Epithelial cell of proximal tubule (primary cell): ENCODE data around the gene SCARF1. TPM values are rescaled to one million over a fixed set of nuclear protein-coding genes. Genes with fewer than 3 reads are reported as not detected.

Experiments used
- DNase-seq: peaks from one replicate; pipeline ENCODE4 v3.0.0-alpha.2; 2011; ENCODE audit warnings: low read depth
- H3K4me3 ChIP-seq: 2 replicates; pipeline ENCODE4 v1.5.1; 2011; ENCODE audit warnings: low read depth, mild to moderate bottlenecking, low read length
- total RNA-seq: library from RNA; depleted of rRNA; stranded (reverse); fragments of >200 nt; gene quantifications from 2 replicates; pipeline ENCODE4 v1.2.3, GENCODE V29; 2015
- TF ChIP-seq, protein P1 (sequence below): conservative IDR thresholded peaks from 2 replicates; pipeline ENCODE4 v1.5.1; 2012; ENCODE audit warnings: low read depth, mild to moderate bottlenecking, low read length

The SCARF1 gene
- total RNA-seq, 1 donor from 2014 or later, result 14.5 TPM

- DNase-seq, result peak; percentile 52
- TF ChIP-seq, protein P1, sequence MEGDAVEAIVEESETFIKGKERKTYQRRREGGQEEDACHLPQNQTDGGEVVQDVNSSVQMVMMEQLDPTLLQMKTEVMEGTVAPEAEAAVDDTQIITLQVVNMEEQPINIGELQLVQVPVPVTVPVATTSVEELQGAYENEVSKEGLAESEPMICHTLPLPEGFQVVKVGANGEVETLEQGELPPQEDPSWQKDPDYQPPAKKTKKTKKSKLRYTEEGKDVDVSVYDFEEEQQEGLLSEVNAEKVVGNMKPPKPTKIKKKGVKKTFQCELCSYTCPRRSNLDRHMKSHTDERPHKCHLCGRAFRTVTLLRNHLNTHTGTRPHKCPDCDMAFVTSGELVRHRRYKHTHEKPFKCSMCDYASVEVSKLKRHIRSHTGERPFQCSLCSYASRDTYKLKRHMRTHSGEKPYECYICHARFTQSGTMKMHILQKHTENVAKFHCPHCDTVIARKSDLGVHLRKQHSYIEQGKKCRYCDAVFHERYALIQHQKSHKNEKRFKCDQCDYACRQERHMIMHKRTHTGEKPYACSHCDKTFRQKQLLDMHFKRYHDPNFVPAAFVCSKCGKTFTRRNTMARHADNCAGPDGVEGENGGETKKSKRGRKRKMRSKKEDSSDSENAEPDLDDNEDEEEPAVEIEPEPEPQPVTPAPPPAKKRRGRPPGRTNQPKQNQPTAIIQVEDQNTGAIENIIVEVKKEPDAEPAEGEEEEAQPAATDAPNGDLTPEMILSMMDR, result peak; percentile 34
- H3K4me3 ChIP-seq, result peak overlapping the region; percentile 19
Measured at GRCh38 chr17:1617620-1618174, 27.8 kb downstream of the SCARF1 start.

GRCh38 chr17:1616101-1616500 lies 29.4 kb downstream of the SCARF1 start:
- no peak overlapping the region for H3K4me3 ChIP-seq
- no peak for DNase-seq
- TF ChIP-seq, protein P1, result no peak

DNA sequence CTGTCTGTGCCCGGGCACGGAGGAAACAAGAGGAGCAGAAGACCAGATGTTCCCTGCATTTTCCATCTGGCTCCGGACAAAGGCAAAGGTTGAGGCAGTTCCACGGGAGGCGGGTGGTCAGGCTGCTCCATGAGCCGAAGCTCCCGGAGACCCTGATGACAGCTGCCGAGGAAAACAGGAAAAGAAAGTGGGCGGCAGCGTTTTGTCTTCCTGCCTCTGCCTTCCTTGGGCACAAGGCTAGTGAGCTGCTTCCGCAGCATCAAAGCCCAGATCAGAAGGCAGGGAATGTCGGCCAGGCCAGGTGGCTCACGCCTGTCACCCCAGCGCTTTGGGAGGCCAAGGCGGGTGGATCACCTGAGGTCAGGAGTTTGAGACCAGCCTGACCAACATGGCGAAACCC lies 33.1 kb downstream of the SCARF1 start:
- H3K4me3 ChIP-seq, result no peak overlapping the region
- TF ChIP-seq, protein P1, result no peak
- no peak for DNase-seq

DNA sequence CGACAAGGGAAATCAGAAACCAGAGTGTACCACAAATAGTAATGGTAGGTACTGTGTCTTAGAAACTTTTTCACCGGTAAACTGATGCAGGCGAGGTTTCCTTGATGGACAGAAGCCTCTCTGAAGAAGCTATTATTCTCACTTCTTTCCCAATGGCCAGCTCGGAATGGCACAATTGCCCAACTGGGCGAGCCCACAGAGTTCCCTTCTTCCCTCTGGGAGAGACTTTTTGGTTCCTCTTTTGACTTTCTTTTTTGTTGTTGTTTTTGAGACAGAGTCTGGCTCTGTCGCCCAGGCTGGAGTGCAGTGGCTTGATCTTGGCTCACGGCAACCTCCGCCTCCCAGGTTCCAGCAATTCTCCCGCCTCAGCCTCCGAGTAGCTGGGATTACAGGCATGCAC lies 33.8 kb downstream of the SCARF1 start:
- TF ChIP-seq, protein P1, result no peak
- no peak overlapping the region for H3K4me3 ChIP-seq
- DNase-seq, result no peak

GRCh38 chr17:1608676-1609075 lies 36.9 kb downstream of the SCARF1 start:
- DNase-seq, result no peak
- no peak overlapping the region for H3K4me3 ChIP-seq
- TF ChIP-seq, protein P1, result no peak

DNA sequence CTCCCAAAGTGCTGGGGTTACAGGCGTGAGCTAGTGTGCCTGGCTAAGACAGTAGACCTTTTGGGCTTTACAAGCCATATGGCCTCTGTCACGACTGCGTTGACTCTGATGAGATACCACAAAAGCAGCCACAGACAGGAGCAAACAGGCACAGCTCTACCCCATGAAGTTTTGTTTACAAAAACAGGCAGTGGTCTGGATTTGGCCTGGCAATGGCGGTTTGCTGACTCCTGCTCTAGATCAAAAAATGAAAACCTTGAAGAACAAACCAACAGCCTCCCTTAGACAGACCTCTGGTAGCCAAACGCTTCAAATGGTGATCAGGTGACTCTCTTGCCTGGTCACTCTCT lies 37.6 kb downstream of the SCARF1 start:
- H3K4me3 ChIP-seq, result no peak overlapping the region
- TF ChIP-seq, protein P1, result no peak
- DNase-seq, result no peak

- TF ChIP-seq, protein P1, result no peak
- H3K4me3 ChIP-seq, result no peak overlapping the region
- no peak for DNase-seq
Measured at GRCh38 chr17:1606352-1606985, 39.1 kb downstream of the SCARF1 start.
